Liver (tissue), 3 donors: ENCODE measurements around the gene EMID1.
"Not testable (repeated sequence)": the region's sequence is repeated elsewhere in the genome, so short reads cannot be mapped to it uniquely, and the experiment has no call there.

Experiments used
- EGR1 ChIP-seq, 2 donors: IDR thresholded peaks; 2 replicates each; pipeline ENCODE4 v1.6.1; 2016 to 2018; ENCODE audit warnings: antibody characterized with exemption in 2 of 2, low read depth in 2 of 2
- GABPA ChIP-seq, 2 donors: IDR thresholded peaks in 1 of 2; conservative IDR thresholded peaks in 1 of 2; 2 replicates each; pipeline ENCODE4 v1.6.1; 2016; ENCODE audit warnings: antibody characterized with exemption in 2 of 2, mild to moderate bottlenecking in 1 of 2, moderate library complexity in 1 of 2
- RXRA ChIP-seq, 2 donors: IDR thresholded peaks; 2 replicates each; pipeline ENCODE4 v1.6.1; 2017 to 2018; ENCODE audit warnings: antibody characterized with exemption in 2 of 2, mild to moderate bottlenecking in 1 of 2
- SP1 ChIP-seq: IDR thresholded peaks from 2 replicates; pipeline ENCODE4 v1.6.1; 2018; ENCODE audit warnings: antibody characterized with exemption, mild to moderate bottlenecking
- TAF1 ChIP-seq: conservative IDR thresholded peaks from 2 replicates; pipeline ENCODE4 v1.6.1; 2016; ENCODE audit warnings: antibody characterized with exemption, mild to moderate bottlenecking
- YY1 ChIP-seq: IDR thresholded peaks from 2 replicates; pipeline ENCODE4 v1.6.1; 2016; ENCODE audit warnings: antibody characterized with exemption, mild to moderate bottlenecking
- ZBTB33 ChIP-seq: IDR thresholded peaks from 2 replicates; pipeline ENCODE4 v1.6.1; 2016; ENCODE audit warnings: antibody characterized with exemption
- TF ChIP-seq, protein P1 (sequence below): fragments of 150-350 bp; IDR thresholded peaks from 2 replicates; pipeline ENCODE4 v1.5.1; 2017; ENCODE audit warnings: improper control_type of control experiment, low read depth, low read length; ENCODE audit not compliant: missing input control
- TF ChIP-seq, protein P2 (sequence below): IDR thresholded peaks from 2 replicates; pipeline ENCODE4 v1.6.1; 2016; ENCODE audit warnings: antibody characterized with exemption, mild to moderate bottlenecking
- donor health status: healthy.
- donor health status: healthy.

- TF ChIP-seq EGR1 (IDR thresholded peaks at IDR 0.05; ENCODE audit: low read depth in 2 of 2); SP1; RXRA (IDR thresholded peaks at IDR 0.05); YY1; ZBTB33; GABPA (IDR thresholded peaks at IDR 0.05 in 1 of 2, conservative IDR thresholded peaks at IDR 0.05 in 1 of 2); TAF1: not testable (repeated sequence)
- TF ChIP-seq, protein P1, sequence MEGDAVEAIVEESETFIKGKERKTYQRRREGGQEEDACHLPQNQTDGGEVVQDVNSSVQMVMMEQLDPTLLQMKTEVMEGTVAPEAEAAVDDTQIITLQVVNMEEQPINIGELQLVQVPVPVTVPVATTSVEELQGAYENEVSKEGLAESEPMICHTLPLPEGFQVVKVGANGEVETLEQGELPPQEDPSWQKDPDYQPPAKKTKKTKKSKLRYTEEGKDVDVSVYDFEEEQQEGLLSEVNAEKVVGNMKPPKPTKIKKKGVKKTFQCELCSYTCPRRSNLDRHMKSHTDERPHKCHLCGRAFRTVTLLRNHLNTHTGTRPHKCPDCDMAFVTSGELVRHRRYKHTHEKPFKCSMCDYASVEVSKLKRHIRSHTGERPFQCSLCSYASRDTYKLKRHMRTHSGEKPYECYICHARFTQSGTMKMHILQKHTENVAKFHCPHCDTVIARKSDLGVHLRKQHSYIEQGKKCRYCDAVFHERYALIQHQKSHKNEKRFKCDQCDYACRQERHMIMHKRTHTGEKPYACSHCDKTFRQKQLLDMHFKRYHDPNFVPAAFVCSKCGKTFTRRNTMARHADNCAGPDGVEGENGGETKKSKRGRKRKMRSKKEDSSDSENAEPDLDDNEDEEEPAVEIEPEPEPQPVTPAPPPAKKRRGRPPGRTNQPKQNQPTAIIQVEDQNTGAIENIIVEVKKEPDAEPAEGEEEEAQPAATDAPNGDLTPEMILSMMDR = not testable (repeated sequence)
- TF ChIP-seq, protein P2, sequence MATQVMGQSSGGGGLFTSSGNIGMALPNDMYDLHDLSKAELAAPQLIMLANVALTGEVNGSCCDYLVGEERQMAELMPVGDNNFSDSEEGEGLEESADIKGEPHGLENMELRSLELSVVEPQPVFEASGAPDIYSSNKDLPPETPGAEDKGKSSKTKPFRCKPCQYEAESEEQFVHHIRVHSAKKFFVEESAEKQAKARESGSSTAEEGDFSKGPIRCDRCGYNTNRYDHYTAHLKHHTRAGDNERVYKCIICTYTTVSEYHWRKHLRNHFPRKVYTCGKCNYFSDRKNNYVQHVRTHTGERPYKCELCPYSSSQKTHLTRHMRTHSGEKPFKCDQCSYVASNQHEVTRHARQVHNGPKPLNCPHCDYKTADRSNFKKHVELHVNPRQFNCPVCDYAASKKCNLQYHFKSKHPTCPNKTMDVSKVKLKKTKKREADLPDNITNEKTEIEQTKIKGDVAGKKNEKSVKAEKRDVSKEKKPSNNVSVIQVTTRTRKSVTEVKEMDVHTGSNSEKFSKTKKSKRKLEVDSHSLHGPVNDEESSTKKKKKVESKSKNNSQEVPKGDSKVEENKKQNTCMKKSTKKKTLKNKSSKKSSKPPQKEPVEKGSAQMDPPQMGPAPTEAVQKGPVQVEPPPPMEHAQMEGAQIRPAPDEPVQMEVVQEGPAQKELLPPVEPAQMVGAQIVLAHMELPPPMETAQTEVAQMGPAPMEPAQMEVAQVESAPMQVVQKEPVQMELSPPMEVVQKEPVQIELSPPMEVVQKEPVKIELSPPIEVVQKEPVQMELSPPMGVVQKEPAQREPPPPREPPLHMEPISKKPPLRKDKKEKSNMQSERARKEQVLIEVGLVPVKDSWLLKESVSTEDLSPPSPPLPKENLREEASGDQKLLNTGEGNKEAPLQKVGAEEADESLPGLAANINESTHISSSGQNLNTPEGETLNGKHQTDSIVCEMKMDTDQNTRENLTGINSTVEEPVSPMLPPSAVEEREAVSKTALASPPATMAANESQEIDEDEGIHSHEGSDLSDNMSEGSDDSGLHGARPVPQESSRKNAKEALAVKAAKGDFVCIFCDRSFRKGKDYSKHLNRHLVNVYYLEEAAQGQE = not testable (repeated sequence)
Observed at GRCh38 chr22:29219409-29219782, 13.7 kb downstream of the EMID1 start.
